Type B pancreatic cell (in vitro differentiated cells): ENCODE data around the gene ABCC12. TPM values are rescaled to one million over a fixed set of nuclear protein-coding genes. Genes with fewer than 3 reads are reported as not detected.

Source experiments
- DNase-seq: peaks from one replicate; pipeline ENCODE4 v3.0.0; 2021; ENCODE audit warnings: mixed read lengths; ENCODE audit not compliant: unreplicated experiment; ENCODE audit errors: extremely low spot score
- H3K27ac Mint-ChIP-seq: 2 replicates; pipeline ENCODE4 v1.8.0; 2021; ENCODE audit warnings: mild to moderate bottlenecking, mixed read lengths
- H3K27me3 Mint-ChIP-seq: 2 replicates; pipeline ENCODE4 v1.8.0; 2021; ENCODE audit warnings: mixed read lengths
- H3K36me3 Mint-ChIP-seq: 2 replicates; pipeline ENCODE4 v1.8.0; 2021; ENCODE audit warnings: mixed read lengths
- H3K4me1 Mint-ChIP-seq: one replicate; pipeline ENCODE4 v1.8.0; 2021; ENCODE audit warnings: mixed read lengths; ENCODE audit not compliant: unreplicated experiment
- H3K4me3 Mint-ChIP-seq: 2 replicates; pipeline ENCODE4 v1.8.0; 2021; ENCODE audit warnings: mild to moderate bottlenecking, mixed read lengths
- H3K9me3 Mint-ChIP-seq: 2 replicates; pipeline ENCODE4 v1.8.0; 2021; ENCODE audit warnings: mixed read lengths
- total RNA-seq: library from RNA; stranded (reverse); gene quantifications from 2 replicates; pipeline ENCODE4 v1.2.1, GENCODE V29; 2021; ENCODE audit warnings: low replicate concordance
- TF ChIP-seq, protein P1 (sequence below): fragments of 200-600 bp; sonication (generic); conservative IDR thresholded peaks from 2 replicates; pipeline ENCODE4 v1.5.0; 2021; ENCODE audit warnings: antibody characterized with exemption, mild to moderate bottlenecking

The ABCC12 gene
- total RNA-seq, 1 donor from 2014 or later: 0.10 TPM

DNA sequence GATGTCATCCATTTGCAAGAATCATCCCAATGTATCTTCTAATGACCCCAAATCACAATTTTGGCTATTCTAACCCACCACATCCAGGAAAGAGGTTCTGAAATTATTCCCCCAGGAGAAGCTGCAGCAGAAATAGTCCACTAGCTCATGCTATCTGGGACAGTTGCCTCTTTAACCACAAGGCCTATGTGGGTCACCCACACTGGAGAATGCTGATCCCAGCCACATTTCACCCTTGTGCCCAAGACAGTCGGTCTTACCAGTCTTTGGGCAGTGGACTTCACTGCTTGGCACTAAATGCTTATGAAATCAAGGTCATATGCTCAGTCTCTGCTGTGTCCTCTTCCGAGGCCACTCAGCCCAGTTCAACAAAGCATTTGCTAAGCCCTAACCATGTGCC lies 27.0 kb downstream of the ABCC12 start:
- Mint-ChIP-seq H3K9me3 (no peaks in the 10 kb centered on the region), H3K4me3 (no peak overlapping the region), H3K27me3 (no peaks in the 10 kb centered on the region), H3K4me1 (peaks cover 23% of the 10 kb centered on the region), H3K27ac (no peak overlapping the region), H3K36me3 (no peaks in the 10 kb centered on the region)
- TF ChIP-seq, protein P1, sequence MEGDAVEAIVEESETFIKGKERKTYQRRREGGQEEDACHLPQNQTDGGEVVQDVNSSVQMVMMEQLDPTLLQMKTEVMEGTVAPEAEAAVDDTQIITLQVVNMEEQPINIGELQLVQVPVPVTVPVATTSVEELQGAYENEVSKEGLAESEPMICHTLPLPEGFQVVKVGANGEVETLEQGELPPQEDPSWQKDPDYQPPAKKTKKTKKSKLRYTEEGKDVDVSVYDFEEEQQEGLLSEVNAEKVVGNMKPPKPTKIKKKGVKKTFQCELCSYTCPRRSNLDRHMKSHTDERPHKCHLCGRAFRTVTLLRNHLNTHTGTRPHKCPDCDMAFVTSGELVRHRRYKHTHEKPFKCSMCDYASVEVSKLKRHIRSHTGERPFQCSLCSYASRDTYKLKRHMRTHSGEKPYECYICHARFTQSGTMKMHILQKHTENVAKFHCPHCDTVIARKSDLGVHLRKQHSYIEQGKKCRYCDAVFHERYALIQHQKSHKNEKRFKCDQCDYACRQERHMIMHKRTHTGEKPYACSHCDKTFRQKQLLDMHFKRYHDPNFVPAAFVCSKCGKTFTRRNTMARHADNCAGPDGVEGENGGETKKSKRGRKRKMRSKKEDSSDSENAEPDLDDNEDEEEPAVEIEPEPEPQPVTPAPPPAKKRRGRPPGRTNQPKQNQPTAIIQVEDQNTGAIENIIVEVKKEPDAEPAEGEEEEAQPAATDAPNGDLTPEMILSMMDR: no peak
- no peak for DNase-seq

- Mint-ChIP-seq H3K4me1 (peaks cover 14% of the 10 kb centered on the region), H3K36me3 (no peaks in the 10 kb centered on the region), H3K9me3 (no peaks in the 10 kb centered on the region), H3K27ac (no peak overlapping the region), H3K4me3 (no peak overlapping the region), H3K27me3 (no peaks in the 10 kb centered on the region)
- TF ChIP-seq, protein P1: no peak
- DNase-seq: no peak
Observed at GRCh38 chr16:48126801-48127644, 28.8 kb downstream of the ABCC12 start.

DNA sequence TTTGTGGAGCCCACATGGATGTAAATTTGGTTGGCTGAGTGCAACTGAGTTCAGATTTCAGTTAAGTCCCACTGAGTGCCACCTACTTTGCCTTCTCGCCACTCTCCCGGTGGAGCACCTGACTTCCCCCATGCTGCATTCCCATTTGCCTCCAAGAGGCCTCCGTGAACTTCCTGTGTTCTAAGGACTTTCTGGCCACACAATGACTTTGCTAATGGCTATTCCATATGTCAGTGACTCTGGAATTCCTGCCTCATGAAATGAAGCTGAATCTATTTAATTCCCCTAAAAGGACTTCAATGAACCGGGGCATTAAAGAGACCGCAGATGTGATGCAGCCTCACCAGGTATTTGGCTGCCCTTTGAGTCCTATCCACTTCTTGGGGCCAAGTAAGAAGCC lies 29.9 kb downstream of the ABCC12 start:
- Mint-ChIP-seq H3K4me3 (no peak overlapping the region), H3K9me3 (no peaks in the 10 kb centered on the region), H3K27me3 (no peaks in the 10 kb centered on the region), H3K36me3 (no peaks in the 10 kb centered on the region), H3K27ac (no peak overlapping the region), H3K4me1 (peaks cover 7% of the 10 kb centered on the region)
- DNase-seq: no peak
- TF ChIP-seq, protein P1: no peak

DNA sequence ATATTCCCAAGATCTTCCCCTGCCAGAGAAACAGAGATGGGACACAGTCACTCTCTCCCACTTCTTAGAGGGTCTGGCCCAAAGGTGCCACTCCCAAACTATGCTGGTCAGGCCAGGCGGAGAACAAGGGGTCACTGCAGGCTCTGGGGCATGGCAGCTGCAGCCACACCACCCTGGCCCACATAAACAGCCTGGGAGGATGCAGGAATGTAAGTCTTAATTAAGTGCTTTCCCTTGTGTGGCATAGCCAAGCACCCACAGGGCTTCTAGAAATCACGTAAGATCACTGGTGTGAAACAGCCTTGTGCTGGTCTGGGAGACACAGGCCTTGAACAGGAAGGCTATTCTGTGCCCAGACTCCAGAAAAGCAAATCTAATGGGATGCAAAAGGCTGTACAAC lies 31.5 kb downstream of the ABCC12 start:
- H3K27ac Mint-ChIP-seq: no peak overlapping the region
- H3K27me3 Mint-ChIP-seq: no peaks in the 10 kb centered on the region

DNA sequence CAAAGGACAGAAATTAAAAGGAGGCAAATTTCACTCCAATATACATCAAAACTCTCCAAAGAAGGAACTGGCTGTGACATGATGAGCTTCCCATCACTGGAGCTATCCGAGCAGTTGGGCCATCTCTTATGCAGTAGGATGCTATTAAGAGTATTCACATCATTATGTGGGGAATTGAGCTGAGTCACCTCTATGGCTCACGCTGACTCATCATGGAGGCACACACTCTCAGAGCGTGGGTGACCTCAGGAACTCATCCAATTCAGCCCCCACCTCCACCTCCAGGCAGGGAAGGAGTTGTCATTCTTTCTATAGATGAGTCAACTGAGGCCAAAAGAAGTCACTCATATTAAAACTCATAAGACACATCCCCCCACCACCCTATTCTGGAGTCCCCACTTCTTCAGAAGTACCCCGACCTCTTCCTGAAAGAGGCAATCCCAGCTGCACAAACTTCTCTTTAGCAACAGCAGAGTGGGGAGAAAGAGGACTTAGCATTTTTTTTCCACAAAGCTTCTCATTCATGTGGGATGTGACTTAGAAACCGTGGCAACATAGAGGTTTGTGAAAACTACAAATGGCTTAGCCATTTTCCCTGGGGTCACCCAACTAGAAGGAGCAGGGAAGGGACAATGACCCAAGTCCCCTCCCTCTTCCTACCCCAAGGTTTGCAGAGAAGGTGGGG lies 32.5 kb downstream of the ABCC12 start:
- TF ChIP-seq, protein P1: no peak
- no peak overlapping the region for H3K27ac Mint-ChIP-seq
- no peak overlapping the region for H3K4me3 Mint-ChIP-seq
- H3K4me1 Mint-ChIP-seq: peaks cover 7% of the 10 kb centered on the region
- H3K36me3 Mint-ChIP-seq: no peaks in the 10 kb centered on the region
- no peaks in the 10 kb centered on the region for H3K9me3 Mint-ChIP-seq
- DNase-seq: no peak
- no peaks in the 10 kb centered on the region for H3K27me3 Mint-ChIP-seq

More for the DNA sequence above, 31.5 kb downstream of the ABCC12 start:
- DNase-seq: no peak
- Mint-ChIP-seq H3K36me3 (no peaks in the 10 kb centered on the region), H3K4me1 (peaks cover 7% of the 10 kb centered on the region), H3K9me3 (no peaks in the 10 kb centered on the region), H3K4me3 (no peak overlapping the region)
- TF ChIP-seq, protein P1: no peak
